Natural killer cell (primary cell): ENCODE results near the gene SLC39A11. TPM values are rescaled to one million over a fixed set of nuclear protein-coding genes. Genes with fewer than 3 reads are reported as not detected.

Experiments
- ATAC-seq, 3 donors: fragments of 150-1000 bp in 2 of 3; fragments of 200-7000 bp in 1 of 3; cut with Tn5 transposase; 1 replicate in 1 of 3; 2 replicates in 2 of 3; pipeline ENCODE4 v1.10.0; 2021; ENCODE audit warnings: mild to moderate bottlenecking in 2 of 3, moderate library complexity in 2 of 3
- DNase-seq, 2 donors: peaks; one replicate each; pipeline versions ENCODE4 v3.0.0 to v3.0.0-alpha.2; 2013 to 2021; ENCODE audit warnings: mixed read lengths in 1 of 2
- H3K27ac ChIP-seq: one replicate; pipeline ENCODE4 v1.5.1; 2013; ENCODE audit warnings: mild to moderate bottlenecking, low read length
- H3K27me3 ChIP-seq: one replicate; pipeline ENCODE4 v1.6.1; 2013; ENCODE audit warnings: low read length; ENCODE audit not compliant: control insufficient read depth, insufficient read depth
- H3K36me3 ChIP-seq: one replicate; pipeline ENCODE4 v1.6.1; 2013; ENCODE audit warnings: low read length; ENCODE audit not compliant: control insufficient read depth, insufficient read depth
- H3K4me1 ChIP-seq: one replicate; pipeline ENCODE4 v1.6.1; 2013; ENCODE audit warnings: low read length; ENCODE audit not compliant: control insufficient read depth, insufficient read depth
- H3K4me3 ChIP-seq: one replicate; pipeline ENCODE4 v1.5.1; 2013; ENCODE audit warnings: low read length
- H3K9me3 ChIP-seq: one replicate; pipeline ENCODE4 v1.6.1; 2013; ENCODE audit warnings: low read length; ENCODE audit not compliant: control insufficient read depth, insufficient read depth
- H3K27ac Mint-ChIP-seq, 2 donors: one replicate each; pipeline ENCODE4 v1.8.0; 2022; ENCODE audit warnings: mild to moderate bottlenecking in 2 of 2, mixed read lengths in 2 of 2, moderate library complexity in 1 of 2
- H3K27me3 Mint-ChIP-seq, 2 donors: one replicate each; pipeline ENCODE4 v1.8.0; 2022; ENCODE audit warnings: low read depth in 2 of 2, mixed read lengths in 2 of 2
- H3K36me3 Mint-ChIP-seq: one replicate; pipeline ENCODE4 v1.8.0; 2022; ENCODE audit warnings: mixed read lengths
- H3K4me1 Mint-ChIP-seq, 2 donors: one replicate each; pipeline ENCODE4 v1.8.0; 2022; ENCODE audit warnings: mixed read lengths in 2 of 2
- H3K4me3 Mint-ChIP-seq: one replicate; pipeline ENCODE4 v1.8.0; 2022; ENCODE audit warnings: mild to moderate bottlenecking, moderate library complexity, mixed read lengths
- H3K9me3 Mint-ChIP-seq, 2 donors: one replicate each; pipeline ENCODE4 v1.8.0; 2022; ENCODE audit warnings: mixed read lengths in 2 of 2
- CTCF ChIP-seq: fragments of 200-600 bp; IDR thresholded peaks from one replicate; pipeline ENCODE4 v1.8.0; 2022; ENCODE audit warnings: antibody characterized with exemption
- WGBS: methylation state at CpG from one replicate; pipeline ENCODE4 v1.1.7; 2013; ENCODE audit warnings: missing lambda C conversion rate; ENCODE audit not compliant: insufficient coverage; 5-methylcytosine and 5-hydroxymethylcytosine counted together
- intact Hi-C: fragments of 100-400 bp; cut with micrococcal nuclease; formaldehyde crosslinking; loops from one replicate; pipeline ENCODE4 v1.14.2; 2022
- total RNA-seq, 4 donors: library from RNA; stranded (reverse); fragments of 120-200 nt in 1 of 4; gene quantifications; one replicate each; pipeline versions ENCODE4 v1.2.3 to v1.2.4, GENCODE V29; 2013 to 2022

Gene SLC39A11
- total RNA-seq, 3 donors from 2014 or later (not counting 1 experiment from before 2014, with no cell fraction given), result 32.6 to 44.9 (median 39.4) TPM

GRCh38 chr17:72838068-72838467 lies 254.4 kb downstream of the SLC39A11 start:
- no peaks in the 10 kb centered on the region for H3K27me3 ChIP-seq
- no peak overlapping the region for H3K4me3 ChIP-seq
- 96% methylated on average over 4 of the region's 5 CpGs for WGBS
- Mint-ChIP-seq H3K27ac (no peak overlapping the region), H3K4me1 (no peaks in the 10 kb centered on the region), H3K27me3 (no peaks in the 10 kb centered on the region), H3K4me3 (no peak overlapping the region), H3K9me3 (no peaks in the 10 kb centered on the region), H3K36me3 (peaks cover 13% of the 10 kb centered on the region)
- DNase-seq, result no peak
- no peak overlapping the region for H3K27ac ChIP-seq
- intact Hi-C loops, result no loop called here
- no peaks in the 10 kb centered on the region for H3K4me1 ChIP-seq
- peaks cover 2% of the 10 kb centered on the region for H3K36me3 ChIP-seq
- TF ChIP-seq CTCF, result no peak
- no peak for ATAC-seq
- H3K9me3 ChIP-seq, result peaks cover 3% of the 10 kb centered on the region

GRCh38 chr17:72837335-72837734 lies 255.2 kb downstream of the SLC39A11 start:
- Mint-ChIP-seq H3K4me1 (no peaks in the 10 kb centered on the region), H3K4me3 (no peak overlapping the region), H3K9me3 (no peaks in the 10 kb centered on the region), H3K36me3 (peaks cover 13% of the 10 kb centered on the region), H3K27me3 (no peaks in the 10 kb centered on the region), H3K27ac (no peak overlapping the region)
- Histone ChIP-seq H3K27me3 (no peaks in the 10 kb centered on the region), H3K4me3 (no peak overlapping the region), H3K9me3 (peaks cover 3% of the 10 kb centered on the region), H3K27ac (no peak overlapping the region), H3K36me3 (peaks cover 2% of the 10 kb centered on the region), H3K4me1 (no peaks in the 10 kb centered on the region)
- WGBS, result 92% methylated on average over 1 of the region's 1 CpG
- TF ChIP-seq CTCF, result no peak
- ATAC-seq (no peak), DNase-seq (no peak)
- intact Hi-C loops, result no loop called here

GRCh38 chr17:72833128-72833765 lies 259.2 kb downstream of the SLC39A11 start:
- no peaks in the 10 kb centered on the region for H3K36me3 Mint-ChIP-seq
- WGBS, result 92% methylated on average over 4 of the region's 4 CpGs
- H3K4me3 ChIP-seq, result no peak overlapping the region
- intact Hi-C loops, result no loop called here
- no peaks in the 10 kb centered on the region for H3K9me3 Mint-ChIP-seq
- no peak overlapping the region for H3K4me3 Mint-ChIP-seq
- no peak for TF ChIP-seq CTCF
- H3K27ac ChIP-seq, result no peak overlapping the region
- H3K27me3 ChIP-seq, result no peaks in the 10 kb centered on the region
- DNase-seq (no peak), ATAC-seq (no peak)
- no peaks in the 10 kb centered on the region for H3K4me1 ChIP-seq
- no peaks in the 10 kb centered on the region for H3K9me3 ChIP-seq
- no peaks in the 10 kb centered on the region for H3K4me1 Mint-ChIP-seq
- H3K27me3 Mint-ChIP-seq, result no peaks in the 10 kb centered on the region
- no peaks in the 10 kb centered on the region for H3K36me3 ChIP-seq
- no peak overlapping the region for H3K27ac Mint-ChIP-seq

- Mint-ChIP-seq H3K36me3 (peaks cover 3% of the 10 kb centered on the region), H3K27me3 (no peaks in the 10 kb centered on the region), H3K4me3 (no peak overlapping the region), H3K9me3 (no peaks in the 10 kb centered on the region), H3K4me1 (no peaks in the 10 kb centered on the region), H3K27ac (no peak overlapping the region)
- 95% methylated on average over 6 of the region's 6 CpGs for WGBS
- DNase-seq (no peak), ATAC-seq (no peak)
- Histone ChIP-seq H3K36me3 (no peaks in the 10 kb centered on the region), H3K4me3 (no peak overlapping the region), H3K27me3 (no peaks in the 10 kb centered on the region), H3K4me1 (no peaks in the 10 kb centered on the region), H3K27ac (no peak overlapping the region), H3K9me3 (no peaks in the 10 kb centered on the region)
- no peak for TF ChIP-seq CTCF
- intact Hi-C loops, result no loop called here
These were observed 260.2 kb downstream of the SLC39A11 start for GRCh38 chr17:72832306-72832705.
